ENCODE data around the gene GRPEL1.

GRCh38 chr4:7116705-7117104, 48.8 kb upstream of the GRPEL1 start:
- no peak for TF ChIP-seq CTCF (IDR thresholded peaks at IDR 0.05)
- no peak for TF ChIP-seq EP300 (IDR thresholded peaks at IDR 0.05)
